ENCODE data around the gene SPATA45. TPM values are rescaled to one million over a fixed set of nuclear protein-coding genes. Genes with fewer than 3 reads are reported as not detected.

The SPATA45 gene
- total and polyA plus RNA-seq, 2 of the 13 experiments (the other 11 are each of a cell fraction or from before 2014, with no cell fraction given) = 0.17 to 0.64 TPM

- TF ChIP-seq ZHX2 (IDR thresholded peaks at IDR 0.05; ENCODE audit: low read depth) (no peak), ZHX2 (CRISPR knock-in tag; IDR thresholded peaks at IDR 0.05; ENCODE audit: borderline replicate concordance) (no peak), ZNF180 (CRISPR knock-in tag; IDR thresholded peaks at IDR 0.05; ENCODE audit: borderline replicate concordance, low read depth) (no peak), FOXO1 (CRISPR knock-in tag; IDR thresholded peaks at IDR 0.05) (no peak), FIP1L1 (IDR thresholded peaks at IDR 0.05; ENCODE audit: borderline replicate concordance, insufficient read depth, low read depth, low read length) (no peak), ZBTB33 (CRISPR knock-in tag; IDR thresholded peaks at IDR 0.05) (no peak; the same call in 1 of the 2 replicates), ZNF225 (CRISPR knock-in tag; IDR thresholded peaks at IDR 0.05) (peak; percentile 73; the same call in 1 of the 2 replicates), KLF16 (CRISPR knock-in tag; IDR thresholded peaks at IDR 0.05) (peak in 1 of 2 experiments; percentile 57; a peak in 1 of 4 replicates), HES4 (CRISPR knock-in tag; IDR thresholded peaks at IDR 0.05; ENCODE audit: borderline replicate concordance) (no peak; the same call in 1 of the 2 replicates), MXI1 (IDR thresholded peaks at IDR 0.05; ENCODE audit: borderline replicate concordance, low read depth, low read length) (peak; percentile 71; the same call in 1 of the 3 replicates), RELA (CRISPR knock-in tag; IDR thresholded peaks at IDR 0.05) (no peak), ZNF878 (CRISPR knock-in tag; IDR thresholded peaks at IDR 0.05) (no peak), ZFP36L1 (CRISPR knock-in tag; IDR thresholded peaks at IDR 0.05) (no peak; the same call in 1 of the 2 replicates), ZSCAN5A (CRISPR knock-in tag; IDR thresholded peaks at IDR 0.05; ENCODE audit: borderline replicate concordance) (peak; percentile 75; the same call in 1 of the 2 replicates), ZUFSP (CRISPR knock-in tag; IDR thresholded peaks at IDR 0.05; ENCODE audit: borderline replicate concordance) (no peak), ZNF3 (CRISPR knock-in tag; IDR thresholded peaks at IDR 0.05) (no peak), ARHGAP35 (CRISPR knock-in tag; IDR thresholded peaks at IDR 0.05; ENCODE audit: borderline replicate concordance) (no peak), ZNF563 (CRISPR knock-in tag; IDR thresholded peaks at IDR 0.05) (peak; percentile 91; the same call in 1 of the 2 replicates)
Measured at GRCh38 chr1:212857992-212858460, 10.6 kb upstream of the SPATA45 start, which contains the start of gene FLVCR1 (continued).

All from HepG2 (cell line).